GM12892 (cell line): ENCODE data around the gene ECI1.

Experiments used
- POLR2A ChIP-seq: IDR thresholded peaks from 2 replicates; pipeline ENCODE4 v1.6.1; 2011; ENCODE audit warnings: low read depth, low read length, control low read depth
- POLR2AphosphoS5 ChIP-seq: IDR thresholded peaks from 2 replicates; pipeline ENCODE4 v1.6.1; 2011; ENCODE audit warnings: low read depth, low read length, control low read depth

DNA sequence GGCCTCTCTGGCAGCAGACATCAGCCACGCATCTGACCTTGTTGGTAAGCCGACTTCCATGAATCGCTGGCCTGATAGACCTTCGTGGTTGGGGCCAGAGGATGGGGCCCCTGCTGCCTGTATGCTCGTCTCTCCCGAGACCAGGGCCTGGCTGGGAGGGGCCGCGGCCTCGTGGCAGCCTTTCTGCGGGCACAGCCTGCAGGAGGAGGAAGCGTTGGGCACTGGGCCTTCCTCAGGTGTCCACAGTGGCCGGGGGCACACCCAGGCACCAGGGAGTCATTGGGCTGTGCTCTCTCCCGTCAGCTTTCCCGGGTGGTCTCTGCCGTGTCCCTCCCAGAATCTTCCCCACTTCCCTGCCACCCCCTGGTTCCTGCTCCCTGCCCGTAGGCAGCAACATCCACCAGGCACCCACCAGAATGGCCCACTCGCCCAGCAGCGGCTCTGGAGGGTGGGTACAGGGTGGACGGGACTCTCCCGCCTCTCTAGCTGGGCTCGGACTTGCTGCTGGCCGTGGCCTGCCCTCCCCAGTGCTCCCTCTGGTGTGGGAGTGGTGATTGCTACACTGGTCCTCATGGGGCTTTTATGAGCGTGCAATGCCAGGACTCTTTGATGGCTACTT is 21.6 kb downstream of the ECI1 start:
- no peak for TF ChIP-seq POLR2AphosphoS5
- TF ChIP-seq POLR2A, result no peak
